ENCODE measurements around the gene MPPE1.
"Not testable (repeated sequence)": the region's sequence is repeated elsewhere in the genome, so short reads cannot be mapped to it uniquely, and the experiment has no call there.

MPPE1 gene

GRCh38 chr18:11908182-11909060, at the start of gene MPPE1:
MPPE1 (minus strand) TSS chr18:11908317; CDS start chr18:11897264, 11,053 bp downstream.
- DNase-seq, result peak; percentile 81 to 85

GRCh38 chr18:11957636-11958035, 49.5 kb upstream of the MPPE1 start:
- no peak for DNase-seq

GRCh38 chr18:11956371-11957308, 48.5 kb upstream of the MPPE1 start:
- no peak for DNase-seq

- DNase-seq, result no peak
Observed at GRCh38 chr18:11955239-11956029, 47.3 kb upstream of the MPPE1 start.

- DNase-seq, result no peak
Observed at GRCh38 chr18:11953113-11953512, 45.0 kb upstream of the MPPE1 start.

- DNase-seq, result no peak
Observed at GRCh38 chr18:11951390-11951851, 43.3 kb upstream of the MPPE1 start.

GRCh38 chr18:11950824-11951223, 42.7 kb upstream of the MPPE1 start:
- no peak for DNase-seq

- no peak for DNase-seq
Observed at GRCh38 chr18:11948852-11949523, 40.9 kb upstream of the MPPE1 start.

- DNase-seq, result peak; percentile 58 to 69
Observed at GRCh38 chr18:11947214-11948191, 39.4 kb upstream of the MPPE1 start.

- DNase-seq, result no peak
Observed at GRCh38 chr18:11946756-11947155, 38.6 kb upstream of the MPPE1 start.

- not testable (repeated sequence) for DNase-seq
Observed at GRCh38 chr18:11945834-11946659, 37.9 kb upstream of the MPPE1 start.

GRCh38 chr18:11944786-11945185, 36.7 kb upstream of the MPPE1 start:
- no peak for DNase-seq

GRCh38 chr18:11944252-11944651, 36.1 kb upstream of the MPPE1 start:
- no peak for DNase-seq

- no peak for DNase-seq
Observed at GRCh38 chr18:11943551-11943950, 35.4 kb upstream of the MPPE1 start.

- no peak for DNase-seq
Observed at GRCh38 chr18:11940956-11941355, 32.8 kb upstream of the MPPE1 start.

- DNase-seq, result peak; percentile 59 to 75
Observed at GRCh38 chr18:11937874-11938478, 29.9 kb upstream of the MPPE1 start.

GRCh38 chr18:11932393-11932792, 24.3 kb upstream of the MPPE1 start:
- DNase-seq, result no peak

- DNase-seq, result no peak
Observed at GRCh38 chr18:11927497-11927896, 19.4 kb upstream of the MPPE1 start.

GRCh38 chr18:11925800-11926481, 17.8 kb upstream of the MPPE1 start:
- no peak for DNase-seq
